SK-N-SH (cell line): ENCODE results near the gene FMNL2. TPM values are rescaled to one million over a fixed set of nuclear protein-coding genes. Genes with fewer than 3 reads are reported as not detected.

ENCODE experiments used
- CTCF ChIA-PET: fragments of 300-600, 350-600 bp; formaldehyde crosslinking; extraction: SDS; loops from one replicate; lab custom pipeline; 2021; lab: Yijun Ruan, JAX
- POLR2A ChIA-PET: fragments of 350-600 bp; sonication (Branson Sonifier 250); formaldehyde crosslinking; extraction: SDS; loops from one replicate; lab custom pipeline; 2020; ENCODE audit warnings: antibody characterized with exemption, inconsistent platforms; lab: Yijun Ruan, JAX
- DNase-seq: peaks from one replicate; pipeline ENCODE4 v3.0.0; 2012
- H2AFZ ChIP-seq: fragments of 200-600 bp; sonication (generic); 2 replicates; pipeline ENCODE4 v1.8.1; 2016; ENCODE audit warnings: antibody characterized with exemption, mild to moderate bottlenecking, low read depth
- H3F3A ChIP-seq: fragments of 200-600 bp; sonication (generic); replicated peaks from 2 replicates; pipeline ENCODE3; 2016; ENCODE audit warnings: antibody characterized with exemption, mild to moderate bottlenecking; ENCODE audit not compliant: insufficient read depth
- H3K27ac ChIP-seq, 2 experiments: fragments of 200-500 bp in 1 of 2; fragments of 200-600 bp in 1 of 2; sonication (Bioruptor generic) in 1 of 2; sonication (generic), shearing (Covaris generic) in 1 of 2; 2 replicates each; pipeline versions ENCODE4 v1.5.1 to v1.6.1; 2014 to 2016; ENCODE audit warnings: low read depth in 2 of 2, inconsistent platforms in 1 of 2, low read length in 1 of 2, mild to moderate bottlenecking in 1 of 2, mixed read lengths in 1 of 2
- H3K27me3 ChIP-seq: fragments of 200-600 bp; sonication (generic), shearing (Covaris generic); 2 replicates; pipeline ENCODE4 v1.6.1; 2016; ENCODE audit warnings: mixed run types; ENCODE audit not compliant: insufficient read depth
- H3K36me3 ChIP-seq, 2 experiments: fragments of 200-500 bp in 1 of 2; fragments of 200-600 bp in 1 of 2; sonication (Bioruptor generic) in 1 of 2; sonication (generic) in 1 of 2; replicated peaks in 1 of 2; 2 replicates each; pipeline versions ENCODE3 to v1.5.1; 2014 to 2016; ENCODE audit warnings: low read length in 1 of 2, mild to moderate bottlenecking in 1 of 2; ENCODE audit not compliant: insufficient read depth in 2 of 2, control insufficient read depth in 1 of 2
- H3K4me1 ChIP-seq, 2 experiments: fragments of 200-500 bp in 1 of 2; fragments of 200-600 bp in 1 of 2; sonication (Bioruptor generic) in 1 of 2; sonication (generic), shearing (Covaris generic) in 1 of 2; 2 replicates each; pipeline versions ENCODE4 v1.5.1 to v1.6.1; 2014 to 2016; ENCODE audit warnings: low read depth in 1 of 2, low read length in 1 of 2, mixed run types in 1 of 2; ENCODE audit not compliant: insufficient read depth in 2 of 2, control insufficient read depth in 1 of 2
- H3K4me2 ChIP-seq: fragments of 200-600 bp; sonication (generic), shearing (Covaris generic); 2 replicates; pipeline ENCODE4 v1.6.1; 2017; ENCODE audit warnings: mixed run types
- H3K4me3 ChIP-seq, 2 experiments: fragments of 200-500 bp in 1 of 2; fragments of 200-600 bp in 1 of 2; sonication (Bioruptor generic) in 1 of 2; sonication (generic), shearing (Covaris generic) in 1 of 2; 2 replicates each; pipeline versions ENCODE4 v1.5.1 to v1.8.1; 2014 to 2016; ENCODE audit warnings: low read depth in 2 of 2, inconsistent platforms in 1 of 2, low read length in 1 of 2, mild to moderate bottlenecking in 1 of 2, mixed read lengths in 1 of 2, moderate library complexity in 1 of 2
- H3K79me2 ChIP-seq: fragments of 200-600 bp; sonication (generic); 2 replicates; pipeline ENCODE4 v1.8.1; 2017; ENCODE audit warnings: mild to moderate bottlenecking; ENCODE audit not compliant: insufficient read depth
- H3K9ac ChIP-seq: fragments of 200-600 bp; sonication (generic); 2 replicates; pipeline ENCODE4 v1.6.1; 2017; ENCODE audit warnings: mixed run types
- H3K9me2 ChIP-seq: fragments of 200-600 bp; sonication (generic); 2 replicates; pipeline ENCODE4 v1.6.1; 2017; ENCODE audit warnings: mixed run types
- H3K9me3 ChIP-seq: fragments of 200-600 bp; sonication (generic); 2 replicates; pipeline ENCODE4 v1.6.1; 2017; ENCODE audit warnings: mixed run types, mild to moderate bottlenecking, moderate library complexity
- H4K20me1 ChIP-seq: fragments of 200-600 bp; sonication (generic); 2 replicates; pipeline ENCODE4 v1.6.1; 2017; ENCODE audit warnings: mild to moderate bottlenecking, mixed run types; ENCODE audit not compliant: insufficient read depth
- CTCF ChIP-seq: fragments of 200-600 bp; sonication (generic); IDR thresholded peaks from 2 replicates; pipeline ENCODE4 v1.6.1; 2017; ENCODE audit warnings: antibody characterized with exemption, mild to moderate bottlenecking, moderate library complexity
- EP300 ChIP-seq, 2 experiments: IDR thresholded peaks; 2 replicates each; pipeline versions ENCODE4 v1.4.0 to v1.6.1; 2012; ENCODE audit warnings: borderline replicate concordance in 1 of 2, low read depth in 1 of 2, low read length in 1 of 2
- EZH2phosphoT487 ChIP-seq: fragments of 200-600 bp; sonication (generic); IDR thresholded peaks from 2 replicates; pipeline ENCODE4 v1.6.1; 2017; ENCODE audit warnings: low read depth, mixed run types, mild to moderate bottlenecking, antibody characterized with exemption, moderate library complexity, borderline replicate concordance
- FOSL2 ChIP-seq: IDR thresholded peaks from 2 replicates; pipeline ENCODE4 v1.4.0; 2012; ENCODE audit warnings: low read depth, mild to moderate bottlenecking, moderate library complexity, borderline replicate concordance
- FOXJ3 ChIP-seq: sonication (generic); formaldehyde crosslinking; IDR thresholded peaks from 2 replicates; pipeline ENCODE4 v1.5.1; 2020; ENCODE audit warnings: mild to moderate bottlenecking, missing genetic modification reagents
- FOXM1 ChIP-seq: IDR thresholded peaks from 2 replicates; pipeline ENCODE4 v1.4.0; 2012; ENCODE audit warnings: low read depth, mild to moderate bottlenecking
- IRF3 ChIP-seq: fragments of 150-350 bp; IDR thresholded peaks from 2 replicates; pipeline ENCODE4 v1.6.1; 2016; ENCODE audit warnings: mild to moderate bottlenecking, low read depth, low read length
- JUND ChIP-seq: IDR thresholded peaks from 2 replicates; pipeline ENCODE4 v1.4.0; 2012
- MAX ChIP-seq: IDR thresholded peaks from 2 replicates; pipeline ENCODE4 v1.4.0; 2012; ENCODE audit warnings: low read depth
- MEF2A ChIP-seq: IDR thresholded peaks from 2 replicates; pipeline ENCODE4 v1.4.0; 2012; ENCODE audit warnings: low read depth, borderline replicate concordance
- POLR2AphosphoS5 ChIP-seq: IDR thresholded peaks from 2 replicates; pipeline ENCODE4 v1.6.1; 2012; ENCODE audit warnings: low read depth, low read length
- RAD21 ChIP-seq: IDR thresholded peaks from 2 replicates; pipeline ENCODE4 v1.6.1; 2012; ENCODE audit warnings: mild to moderate bottlenecking, low read length
- SMC3 ChIP-seq: IDR thresholded peaks from 2 replicates; pipeline ENCODE4 v1.6.1; 2012; ENCODE audit warnings: low read depth, low read length, improper control_type of control experiment
- TEAD4 ChIP-seq: IDR thresholded peaks from 2 replicates; pipeline ENCODE4 v1.4.0; 2012; ENCODE audit warnings: mild to moderate bottlenecking, borderline replicate concordance; ENCODE audit not compliant: insufficient read depth
- WGBS: methylation state at CpG from one replicate; pipeline ENCODE4 v1.1.6; 2017; ENCODE audit warnings: low lambda C conversion rate; 5-methylcytosine and 5-hydroxymethylcytosine counted together
- polyA plus RNA-seq, 3 experiments: library from polyadenylated mRNA; depleted of rRNA; stranded (reverse); fragments of >200 nt; gene quantifications; 2 replicates each; pipeline ENCODE4 v1.2.3, GENCODE V29; 2012
- TF ChIP-seq, protein P1 (sequence below): IDR thresholded peaks from 2 replicates; pipeline ENCODE4; 2012
- TF ChIP-seq, protein P2 (sequence below): IDR thresholded peaks from 2 replicates; pipeline ENCODE4 v1.4.0; 2012; ENCODE audit warnings: low read depth, borderline replicate concordance
- TF ChIP-seq, protein P3 (sequence below): fragments of 150-350 bp; IDR thresholded peaks from 2 replicates; pipeline ENCODE4 v1.6.1; 2017; ENCODE audit warnings: antibody characterized with exemption, low read length, low read depth, borderline replicate concordance
- TF ChIP-seq, protein P4 (sequence below): IDR thresholded peaks from 2 replicates; pipeline ENCODE4 v1.4.0; 2012; ENCODE audit warnings: low read depth, borderline replicate concordance

The FMNL2 gene
- polyA plus RNA-seq, 1 of the 3 experiments (the other 2 are of a cell fraction): 14.5 TPM

- TF ChIP-seq, protein P1, sequence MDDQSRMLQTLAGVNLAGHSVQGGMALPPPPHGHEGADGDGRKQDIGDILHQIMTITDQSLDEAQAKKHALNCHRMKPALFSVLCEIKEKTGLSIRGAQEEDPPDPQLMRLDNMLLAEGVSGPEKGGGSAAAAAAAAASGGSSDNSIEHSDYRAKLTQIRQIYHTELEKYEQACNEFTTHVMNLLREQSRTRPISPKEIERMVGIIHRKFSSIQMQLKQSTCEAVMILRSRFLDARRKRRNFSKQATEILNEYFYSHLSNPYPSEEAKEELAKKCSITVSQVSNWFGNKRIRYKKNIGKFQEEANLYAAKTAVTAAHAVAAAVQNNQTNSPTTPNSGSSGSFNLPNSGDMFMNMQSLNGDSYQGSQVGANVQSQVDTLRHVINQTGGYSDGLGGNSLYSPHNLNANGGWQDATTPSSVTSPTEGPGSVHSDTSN: no peak
- TF ChIP-seq, protein P2, sequence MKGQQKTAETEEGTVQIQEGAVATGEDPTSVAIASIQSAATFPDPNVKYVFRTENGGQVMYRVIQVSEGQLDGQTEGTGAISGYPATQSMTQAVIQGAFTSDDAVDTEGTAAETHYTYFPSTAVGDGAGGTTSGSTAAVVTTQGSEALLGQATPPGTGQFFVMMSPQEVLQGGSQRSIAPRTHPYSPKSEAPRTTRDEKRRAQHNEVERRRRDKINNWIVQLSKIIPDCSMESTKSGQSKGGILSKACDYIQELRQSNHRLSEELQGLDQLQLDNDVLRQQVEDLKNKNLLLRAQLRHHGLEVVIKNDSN: no peak
- TF ChIP-seq FOSL2 (no peak), JUND (no peak), FOXJ3 (CRISPR knock-in tag) (no peak), IRF3 (no peak), CTCF (no peak), TEAD4 (no peak)
These were observed 94.0 kb downstream of the FMNL2 start (continued) for GRCh38 chr2:152428800-152429582.

DNA sequence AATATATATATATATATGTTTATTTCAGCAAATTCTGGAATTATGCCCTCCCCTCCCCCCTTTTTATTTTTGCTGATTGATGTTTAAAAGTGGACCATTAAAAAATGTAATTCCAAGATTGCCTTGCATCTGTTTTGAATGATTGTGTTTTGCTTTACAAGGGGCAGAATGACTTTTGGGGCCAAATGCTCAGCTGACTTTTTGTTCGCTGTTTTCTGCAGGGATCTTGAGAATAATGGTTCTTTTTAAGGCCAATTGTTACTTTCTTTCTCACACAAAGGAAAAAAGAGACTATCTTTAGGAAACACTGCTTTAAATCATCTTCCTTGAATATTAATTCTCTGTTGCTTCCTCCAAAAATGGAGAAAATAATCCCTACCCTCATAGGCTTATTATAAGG lies 95.9 kb downstream of the FMNL2 start:
- H3K4me2 ChIP-seq: no peak overlapping the region
- WGBS: 100% methylated on average over 1 of the region's 1 CpG
- no peaks in the 10 kb centered on the region for H3K9me3 ChIP-seq
- H3K36me3 ChIP-seq: no peaks in the 10 kb centered on the region
- H3K9ac ChIP-seq: no peak overlapping the region
- no peak for DNase-seq
- H2AFZ ChIP-seq: no peak overlapping the region
- H3K27me3 ChIP-seq: no peaks in the 10 kb centered on the region
- no peak overlapping the region for H3K4me3 ChIP-seq
- no peak overlapping the region; a peak in 1 of 4 replicates for H3K27ac ChIP-seq
- ChIA-PET POLR2A (no interaction called here), CTCF (interaction anchor here (0.6 kb wide), 1 partner anchor 620 kb away, joined by 3 read pairs; no protein-coding TSS in a partner anchor)
- peaks cover 14 to 23% of the 10 kb centered on the region in 2 experiments; a peak in 3 of 4 replicates for H3K4me1 ChIP-seq
- H3F3A ChIP-seq: no peaks in the 10 kb centered on the region
- H3K79me2 ChIP-seq: peaks cover 36% of the 10 kb centered on the region
- H4K20me1 ChIP-seq: peaks cover 5% of the 10 kb centered on the region; the same call in 1 of the 2 replicates
- no peaks in the 10 kb centered on the region for H3K9me2 ChIP-seq
- TF ChIP-seq FOXM1 (no peak), RAD21 (no peak), MAX (no peak), JUND (no peak), EZH2phosphoT487 (no peak), TEAD4 (no peak), EP300 (IDR thresholded peaks at IDR 0.05; ENCODE audit: borderline replicate concordance in 1 of 2, low read depth in 1 of 2, low read length in 1 of 2) (no peak), SMC3 (no peak), MEF2A (no peak), POLR2AphosphoS5 (no peak), CTCF (no peak)
- TF ChIP-seq, protein P3, sequence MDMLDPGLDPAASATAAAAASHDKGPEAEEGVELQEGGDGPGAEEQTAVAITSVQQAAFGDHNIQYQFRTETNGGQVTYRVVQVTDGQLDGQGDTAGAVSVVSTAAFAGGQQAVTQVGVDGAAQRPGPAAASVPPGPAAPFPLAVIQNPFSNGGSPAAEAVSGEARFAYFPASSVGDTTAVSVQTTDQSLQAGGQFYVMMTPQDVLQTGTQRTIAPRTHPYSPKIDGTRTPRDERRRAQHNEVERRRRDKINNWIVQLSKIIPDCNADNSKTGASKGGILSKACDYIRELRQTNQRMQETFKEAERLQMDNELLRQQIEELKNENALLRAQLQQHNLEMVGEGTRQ: no peak
- TF ChIP-seq, protein P4, sequence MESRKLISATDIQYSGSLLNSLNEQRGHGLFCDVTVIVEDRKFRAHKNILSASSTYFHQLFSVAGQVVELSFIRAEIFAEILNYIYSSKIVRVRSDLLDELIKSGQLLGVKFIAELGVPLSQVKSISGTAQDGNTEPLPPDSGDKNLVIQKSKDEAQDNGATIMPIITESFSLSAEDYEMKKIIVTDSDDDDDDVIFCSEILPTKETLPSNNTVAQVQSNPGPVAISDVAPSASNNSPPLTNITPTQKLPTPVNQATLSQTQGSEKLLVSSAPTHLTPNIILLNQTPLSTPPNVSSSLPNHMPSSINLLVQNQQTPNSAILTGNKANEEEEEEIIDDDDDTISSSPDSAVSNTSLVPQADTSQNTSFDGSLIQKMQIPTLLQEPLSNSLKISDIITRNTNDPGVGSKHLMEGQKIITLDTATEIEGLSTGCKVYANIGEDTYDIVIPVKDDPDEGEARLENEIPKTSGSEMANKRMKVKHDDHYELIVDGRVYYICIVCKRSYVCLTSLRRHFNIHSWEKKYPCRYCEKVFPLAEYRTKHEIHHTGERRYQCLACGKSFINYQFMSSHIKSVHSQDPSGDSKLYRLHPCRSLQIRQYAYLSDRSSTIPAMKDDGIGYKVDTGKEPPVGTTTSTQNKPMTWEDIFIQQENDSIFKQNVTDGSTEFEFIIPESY: no peak
